AML-193 (cell line): ENCODE measurements around the gene FBP2.
"Not testable (repeated sequence)": the region's sequence is repeated elsewhere in the genome, so short reads cannot be mapped to it uniquely, and the experiment has no call there.

Experiments
- DNase-seq, 2 experiments: peaks; one replicate each; lab custom pipeline; 2025; lab: John Stamatoyannopoulos, UW

The FBP2 gene

GRCh38 chr9:94606646-94607422 is 13.2 kb upstream of the FBP2 start:
- DNase-seq: no peak

GRCh38 chr9:94603259-94604160 is 9.9 kb upstream of the FBP2 start:
- DNase-seq: peak; percentile 52 to 59

- DNase-seq: no peak
These were observed 9.0 kb upstream of the FBP2 start for GRCh38 chr9:94602666-94603065.

DNA sequence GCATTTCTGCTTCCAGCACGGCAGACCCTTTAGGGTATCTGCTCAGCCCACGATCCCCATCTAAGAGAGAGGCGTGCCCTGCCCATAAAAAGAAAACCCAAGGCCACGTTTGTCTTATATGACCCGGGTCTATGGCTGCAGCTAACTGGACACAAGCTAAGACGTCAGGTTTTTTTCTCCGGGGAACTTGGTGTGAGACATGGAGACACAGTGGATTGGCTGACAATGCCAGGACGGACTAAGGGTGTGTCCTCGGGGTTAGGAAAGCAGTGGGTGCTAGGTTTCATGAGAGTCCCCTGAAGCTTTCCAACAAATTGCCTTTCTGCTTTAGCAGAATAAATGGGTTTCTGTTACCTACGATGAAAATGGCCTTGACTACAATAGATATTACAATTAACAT is 7.1 kb upstream of the FBP2 start:
- DNase-seq: no peak

- no peak for DNase-seq
These were observed 6.6 kb upstream of the FBP2 start for GRCh38 chr9:94600258-94600657.

DNA sequence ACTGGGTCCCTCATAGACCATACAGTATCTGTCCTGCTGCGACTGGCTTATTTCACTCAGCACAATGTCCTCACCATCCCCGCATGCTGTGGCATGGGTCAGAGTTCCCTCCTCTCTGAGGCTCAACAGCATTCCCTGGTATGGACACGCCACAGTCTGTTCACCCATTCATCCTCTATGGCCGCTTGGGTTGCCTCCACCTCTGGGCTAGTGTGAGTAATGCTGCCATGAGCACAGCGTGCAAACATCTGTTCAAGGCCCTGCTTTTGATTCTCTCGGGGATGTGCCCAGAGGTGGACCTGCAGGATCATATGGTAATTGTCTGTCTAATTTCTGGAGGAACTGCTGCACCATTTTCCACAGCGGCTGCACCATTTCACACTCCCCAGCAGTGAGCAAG is 5.5 kb upstream of the FBP2 start:
- no peak for DNase-seq

DNA sequence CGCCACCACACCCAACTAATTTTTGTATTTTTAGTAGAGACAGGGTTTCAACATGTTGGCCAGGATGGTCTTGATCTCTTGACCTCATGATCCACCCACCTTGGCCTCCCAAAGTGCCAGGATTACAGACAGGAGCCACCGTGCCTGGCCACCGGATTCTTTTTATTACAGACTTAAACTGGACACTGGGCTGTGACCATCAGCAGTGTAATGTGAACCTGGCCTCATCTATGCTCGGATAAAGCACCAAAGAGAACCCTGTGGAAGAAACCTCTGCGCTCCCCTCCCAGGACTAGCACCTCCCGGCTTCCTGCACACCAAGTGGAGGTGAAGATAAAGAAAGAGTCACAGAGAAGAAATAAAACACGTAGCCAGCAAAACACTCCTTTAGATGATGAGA is 941 bp downstream of the FBP2 start:
- not testable (repeated sequence) for DNase-seq

GRCh38 chr9:94591876-94592275 is 1.7 kb downstream of the FBP2 start:
- no peak for DNase-seq

DNA sequence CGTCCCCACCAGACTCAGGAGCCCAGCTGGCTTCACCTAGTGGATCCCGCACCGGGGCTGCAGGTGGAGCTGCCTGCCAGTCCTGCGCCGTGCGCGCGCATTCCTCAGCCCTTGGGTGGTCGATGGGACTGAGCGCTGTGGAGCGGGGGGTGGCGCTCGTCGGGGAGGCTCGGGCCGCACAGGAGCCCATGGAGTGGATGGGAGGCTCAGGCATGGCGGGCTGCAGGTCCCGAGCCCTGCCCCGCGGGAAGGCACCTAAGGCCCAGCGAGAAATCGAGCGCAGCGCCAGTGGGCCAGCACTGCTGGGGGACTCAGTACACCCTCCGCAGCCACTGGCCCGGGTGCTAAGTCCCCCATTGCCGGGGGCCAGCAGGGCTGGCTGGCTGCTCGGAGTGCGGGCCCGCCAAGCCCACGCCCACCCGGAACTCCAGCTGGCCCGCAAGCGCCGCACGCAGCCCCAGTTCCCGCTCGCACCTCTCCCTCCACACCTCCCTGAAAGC is 2.5 kb downstream of the FBP2 start:
- DNase-seq: not testable (repeated sequence)

DNA sequence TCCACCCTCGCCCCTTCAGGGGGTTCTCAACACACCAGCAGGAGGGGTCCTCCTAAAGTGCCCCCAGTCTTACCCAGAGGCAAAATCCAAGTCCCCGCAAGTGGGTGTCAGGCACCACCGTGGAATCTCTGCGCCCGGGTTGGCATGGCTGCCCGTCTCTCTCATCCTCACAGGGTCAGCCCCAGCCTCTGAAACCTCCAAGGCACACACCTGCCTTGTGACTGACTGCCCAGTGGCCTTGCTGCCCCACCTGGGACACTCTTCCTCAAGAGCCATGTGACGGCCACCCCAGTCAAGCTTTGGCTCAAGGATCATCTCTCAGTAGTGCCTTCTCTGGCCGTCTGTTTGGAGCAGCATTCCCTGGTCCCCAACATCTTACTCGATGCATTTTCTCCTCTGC is 4.9 kb downstream of the FBP2 start:
- DNase-seq: no peak

GRCh38 chr9:94586814-94587213 is 6.8 kb downstream of the FBP2 start:
- DNase-seq: no peak

GRCh38 chr9:94586316-94586715 is 7.3 kb downstream of the FBP2 start:
- DNase-seq: no peak

DNA sequence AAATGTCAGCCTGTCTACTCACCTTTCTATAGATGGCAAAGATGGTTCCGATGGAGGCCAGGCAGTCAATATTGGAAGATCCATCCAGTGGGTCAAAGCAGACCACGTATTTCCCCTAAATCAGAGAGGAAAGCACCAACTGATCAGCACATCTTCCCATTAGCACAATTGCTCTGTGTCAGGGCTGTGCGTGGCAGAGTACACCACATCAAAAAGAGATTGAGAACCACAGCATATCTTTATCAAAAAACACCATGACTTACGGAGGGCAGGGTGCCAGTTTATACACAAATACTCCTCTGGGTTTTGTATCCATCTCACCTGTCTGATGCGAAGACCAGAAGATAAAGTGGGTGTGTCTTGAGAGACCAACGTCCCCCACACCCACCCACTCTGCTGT is 9.1 kb downstream of the FBP2 start:
- DNase-seq: no peak

- DNase-seq: no peak
These were observed 11.9 kb downstream of the FBP2 start for GRCh38 chr9:94581728-94582127.

DNA sequence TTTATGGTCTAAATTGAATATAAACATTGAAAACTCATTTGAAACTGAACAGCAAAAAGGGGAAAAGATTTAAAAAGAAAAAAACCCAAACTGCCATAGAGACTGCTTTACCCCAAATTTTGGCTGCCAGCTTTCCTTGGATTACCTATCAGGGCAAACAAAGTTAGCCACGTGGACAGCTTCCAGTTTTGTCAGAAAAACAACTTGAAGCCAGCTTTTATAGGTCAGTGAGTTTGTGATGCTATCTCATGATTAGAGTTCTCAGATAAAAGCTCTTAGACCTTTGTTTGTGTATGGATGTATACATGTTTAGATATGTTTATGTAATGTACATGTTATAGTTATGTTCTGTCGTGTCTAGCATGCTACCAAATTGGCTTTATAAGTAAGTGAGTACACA is 16.1 kb downstream of the FBP2 start:
- no peak for DNase-seq

DNA sequence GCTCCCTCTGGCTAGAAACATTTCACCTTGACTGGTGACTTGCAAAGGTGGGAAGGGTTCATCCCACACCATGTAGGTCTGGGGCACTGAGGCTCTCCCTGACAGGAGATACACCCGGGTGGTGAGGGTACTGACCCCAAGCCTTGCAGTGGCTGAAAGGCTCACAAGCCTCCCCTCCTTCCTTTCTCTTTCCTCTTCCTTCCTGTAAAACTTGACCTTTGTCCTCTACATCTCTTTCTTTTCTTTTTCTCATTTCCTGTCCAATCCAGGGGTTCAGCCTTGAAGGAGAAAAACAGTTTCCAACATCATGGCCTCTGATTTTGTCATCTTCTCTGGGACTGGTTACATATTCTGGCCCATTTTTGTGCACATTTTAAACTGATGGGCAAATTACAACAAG is 16.6 kb downstream of the FBP2 start:
- DNase-seq: no peak

GRCh38 chr9:94576131-94576530 is 17.5 kb downstream of the FBP2 start:
- DNase-seq: no peak

DNA sequence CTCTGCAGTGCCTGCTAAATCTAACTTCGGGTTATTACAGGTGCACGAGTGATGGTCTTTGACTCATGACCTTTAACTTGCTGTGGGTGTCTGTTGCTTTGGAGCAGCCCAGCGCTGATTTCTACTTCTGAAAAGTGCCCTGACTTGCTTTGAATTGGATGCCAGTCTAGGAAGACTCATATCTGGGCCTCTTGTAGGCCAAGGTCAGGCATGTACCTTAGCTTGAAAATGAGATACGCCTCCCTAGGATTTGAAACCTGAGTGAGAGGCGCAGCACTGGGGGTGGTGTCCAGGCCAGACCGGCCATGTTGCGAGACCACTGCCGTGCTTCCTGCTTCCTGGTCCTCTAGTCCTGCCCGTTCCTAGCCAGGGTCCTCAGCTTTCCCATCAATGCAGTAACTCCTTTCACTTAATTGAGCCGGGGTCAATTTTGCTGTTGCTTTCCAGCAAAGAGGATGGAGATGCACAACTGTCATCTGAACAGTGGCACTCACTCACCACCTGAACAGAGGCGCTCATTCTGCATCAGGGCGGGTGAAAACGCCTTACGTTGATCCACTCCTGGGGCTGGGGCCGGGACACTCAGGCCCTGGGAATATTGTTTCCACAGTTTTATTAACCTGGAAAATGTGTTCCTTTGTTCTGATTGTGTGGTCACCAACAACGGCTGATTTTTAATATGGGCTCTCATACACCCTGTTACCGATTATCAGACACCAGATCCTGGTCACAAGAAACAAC is 24.5 kb downstream of the FBP2 start:
- no peak for DNase-seq

DNA sequence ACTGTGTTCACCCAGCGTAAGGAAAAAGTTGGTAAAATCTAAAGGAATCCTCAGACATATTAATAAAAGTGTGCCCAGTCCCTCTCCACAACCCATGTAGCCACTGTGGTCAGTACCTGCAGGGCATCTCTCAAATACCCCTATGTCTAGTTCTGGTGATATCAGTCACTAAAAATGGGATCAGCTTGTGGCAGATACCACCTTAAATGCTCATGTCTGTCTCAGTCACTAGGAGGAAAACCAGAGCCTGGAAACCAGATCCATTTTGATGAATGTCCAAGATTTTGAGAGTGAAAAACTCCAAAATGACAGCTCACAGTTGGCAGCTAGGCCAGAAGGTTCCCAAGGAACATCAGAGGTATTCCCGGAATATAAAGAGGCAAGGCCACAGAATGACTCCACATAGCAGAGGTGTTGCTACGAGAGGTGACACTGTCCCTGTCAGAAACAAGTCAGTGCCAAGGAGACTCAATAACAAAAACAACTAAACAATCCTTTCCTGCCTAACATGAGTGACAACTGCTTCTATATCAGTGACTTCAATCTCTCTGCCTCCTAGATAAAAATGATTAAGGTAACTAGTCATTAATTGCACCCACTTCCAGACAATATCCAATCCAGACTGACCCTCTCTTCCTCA is 25.3 kb downstream of the FBP2 start:
- no peak for DNase-seq

DNA sequence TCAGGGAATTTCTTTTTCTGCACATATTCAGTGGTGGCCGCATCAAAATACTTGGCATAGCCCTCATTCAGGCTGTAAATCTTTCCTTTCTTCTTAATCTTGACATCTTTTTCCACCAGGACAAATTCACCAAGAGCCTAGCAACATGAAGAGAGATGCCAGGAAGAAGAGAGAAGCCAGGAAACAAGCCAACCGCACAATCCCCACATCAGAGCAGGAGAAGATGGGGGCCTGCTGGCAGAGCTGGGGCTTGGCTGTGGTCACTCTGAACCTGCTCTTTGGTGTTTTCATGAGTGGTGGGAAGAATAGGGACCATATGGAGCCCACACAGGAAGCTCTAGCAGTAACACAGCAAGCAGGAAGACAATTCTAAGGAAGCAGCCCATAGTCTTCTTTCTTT is 26.4 kb downstream of the FBP2 start:
- no peak for DNase-seq

- no peak for DNase-seq
These were observed 27.1 kb downstream of the FBP2 start for GRCh38 chr9:94566550-94566949.

- not testable (repeated sequence) for DNase-seq
These were observed 29.3 kb downstream of the FBP2 start for GRCh38 chr9:94564279-94564678.
